Hepatic stellate cell (primary cell): ENCODE measurements around the gene FAM180B.
"Not testable (repeated sequence)": the region's sequence is repeated elsewhere in the genome, so short reads cannot be mapped to it uniquely, and the experiment has no call there.

Experiments
- DNase-seq: peaks from one replicate; pipeline ENCODE4 v3.0.0; 2011; ENCODE audit warnings: low spot score

FAM180B gene

GRCh38 chr11:47586098-47586855, at the start of gene FAM180B:
FAM180B (plus strand) TSS chr11:47586678; CDS start chr11:47586769, 91 bp downstream.
- no peak for DNase-seq

GRCh38 chr11:47536915-47537314, 49.6 kb upstream of the FAM180B start:
- no peak for DNase-seq

GRCh38 chr11:47538741-47539565, 47.5 kb upstream of the FAM180B start:
- DNase-seq, result no peak

GRCh38 chr11:47539681-47540039, 46.8 kb upstream of the FAM180B start:
- DNase-seq, result no peak

- no peak for DNase-seq
Measured at GRCh38 chr11:47541070-47541469, 45.4 kb upstream of the FAM180B start.

- DNase-seq, result no peak
Measured at GRCh38 chr11:47545298-47545697, 41.2 kb upstream of the FAM180B start.

GRCh38 chr11:47546274-47546673, 40.2 kb upstream of the FAM180B start:
- DNase-seq, result not testable (repeated sequence)

GRCh38 chr11:47550288-47551047, 36.0 kb upstream of the FAM180B start:
- DNase-seq, result no peak

- DNase-seq, result no peak
Measured at GRCh38 chr11:47551086-47551485, 35.4 kb upstream of the FAM180B start.

GRCh38 chr11:47552056-47552565, 34.4 kb upstream of the FAM180B start:
- DNase-seq, result peak; percentile 55

GRCh38 chr11:47552566-47553405, 33.7 kb upstream of the FAM180B start, which contains the start of gene CELF1:
CELF1 (minus strand) TSS chr11:47553132; CDS start chr11:47499523, 53,609 bp downstream.
- peak; percentile 81 for DNase-seq

- DNase-seq, result no peak
Measured at GRCh38 chr11:47553406-47553743, 33.1 kb upstream of the FAM180B start.

- not testable (repeated sequence) for DNase-seq
Measured at GRCh38 chr11:47557004-47557403, 29.5 kb upstream of the FAM180B start.

GRCh38 chr11:47558695-47559094, 27.8 kb upstream of the FAM180B start:
- no peak for DNase-seq

- DNase-seq, result no peak
Measured at GRCh38 chr11:47560426-47560825, 26.1 kb upstream of the FAM180B start.

- not testable (repeated sequence) for DNase-seq
Measured at GRCh38 chr11:47562393-47562792, 24.1 kb upstream of the FAM180B start.

GRCh38 chr11:47564366-47564765, 22.1 kb upstream of the FAM180B start:
- not testable (repeated sequence) for DNase-seq

GRCh38 chr11:47564933-47565339, 21.5 kb upstream of the FAM180B start:
- DNase-seq, result no peak

- peak; percentile 83 for DNase-seq
Measured at GRCh38 chr11:47565340-47566148, 20.9 kb upstream of the FAM180B start, which contains the start of gene PTPMT1. PTPMT1 (plus strand) TSS chr11:47565599; CDS start chr11:47565623, 24 bp downstream.

- no peak for DNase-seq
Measured at GRCh38 chr11:47566149-47566698, 20.3 kb upstream of the FAM180B start.
